Liver (tissue), 9 donors: ENCODE measurements around the gene MAPK1. TPM values are rescaled to one million over a fixed set of nuclear protein-coding genes. Genes with fewer than 3 reads are reported as not detected.
"Not testable (repeated sequence)": the region's sequence is repeated elsewhere in the genome, so short reads cannot be mapped to it uniquely, and the experiment has no call there.

Experiments
- DNase-seq: peaks from one replicate; pipeline ENCODE4 v3.0.0-alpha.2; 2017; ENCODE audit warnings: low spot score
- H3K27ac ChIP-seq, 2 donors: one replicate each; pipeline ENCODE4 v1.7.0; 2013; ENCODE audit warnings: inconsistent platforms in 2 of 2, low read length in 2 of 2, control low read depth in 1 of 2, low read depth in 1 of 2, mild to moderate bottlenecking in 1 of 2
- H3K27me3 ChIP-seq, 4 donors: one replicate each; pipeline versions ENCODE4 v1.6.1 to v1.7.0; 2013; ENCODE audit warnings: low read length in 3 of 4, inconsistent platforms in 1 of 4, mild to moderate bottlenecking in 1 of 4, moderate library complexity in 1 of 4; ENCODE audit not compliant: control insufficient read depth in 4 of 4, insufficient read depth in 4 of 4
- H3K36me3 ChIP-seq, 4 donors: one replicate each; pipeline versions ENCODE4 v1.6.1 to v1.7.0; 2013; ENCODE audit warnings: low read length in 3 of 4, mild to moderate bottlenecking in 3 of 4, low read depth in 1 of 4, moderate library complexity in 1 of 4; ENCODE audit not compliant: control insufficient read depth in 4 of 4, insufficient read depth in 3 of 4
- H3K4me1 ChIP-seq, 4 donors: one replicate each; pipeline versions ENCODE4 v1.6.1 to v1.7.0; 2013; ENCODE audit warnings: low read length in 3 of 4, mild to moderate bottlenecking in 3 of 4, moderate library complexity in 1 of 4; ENCODE audit not compliant: control insufficient read depth in 4 of 4, insufficient read depth in 4 of 4
- H3K4me3 ChIP-seq, 3 donors: one replicate each; pipeline versions ENCODE4 v1.6.1 to v1.7.0; 2013; ENCODE audit warnings: low read length in 3 of 3, control low read depth in 1 of 3, low read depth in 1 of 3, mild to moderate bottlenecking in 1 of 3
- H3K9ac ChIP-seq, 2 donors: one replicate each; pipeline ENCODE4 v1.7.0; 2013; ENCODE audit warnings: low read length in 2 of 2, mild to moderate bottlenecking in 2 of 2, moderate library complexity in 2 of 2, control low read depth in 1 of 2, low read depth in 1 of 2
- H3K9me3 ChIP-seq, 4 donors: one replicate each; pipeline versions ENCODE4 v1.6.1 to v1.7.0; 2013; ENCODE audit warnings: low read length in 3 of 4; ENCODE audit not compliant: control insufficient read depth in 4 of 4
- FOXA1 ChIP-seq: IDR thresholded peaks from 2 replicates; pipeline ENCODE4 v1.6.1; 2016; ENCODE audit warnings: antibody characterized with exemption
- FOXA2 ChIP-seq: IDR thresholded peaks from 2 replicates; pipeline ENCODE4 v1.6.1; 2016; ENCODE audit warnings: antibody characterized with exemption
- GABPA ChIP-seq, 2 donors: IDR thresholded peaks in 1 of 2; conservative IDR thresholded peaks in 1 of 2; 2 replicates each; pipeline ENCODE4 v1.6.1; 2016; ENCODE audit warnings: antibody characterized with exemption in 2 of 2, mild to moderate bottlenecking in 1 of 2, moderate library complexity in 1 of 2
- HNF4G ChIP-seq: IDR thresholded peaks from 2 replicates; pipeline ENCODE4 v1.6.1; 2016; ENCODE audit warnings: antibody characterized with exemption
- NR2F2 ChIP-seq: IDR thresholded peaks from 2 replicates; pipeline ENCODE4 v1.6.1; 2016; ENCODE audit warnings: antibody characterized with exemption
- RXRA ChIP-seq, 2 donors: IDR thresholded peaks; 2 replicates each; pipeline ENCODE4 v1.6.1; 2017 to 2018; ENCODE audit warnings: antibody characterized with exemption in 2 of 2, mild to moderate bottlenecking in 1 of 2
- TAF1 ChIP-seq: conservative IDR thresholded peaks from 2 replicates; pipeline ENCODE4 v1.6.1; 2016; ENCODE audit warnings: antibody characterized with exemption, mild to moderate bottlenecking
- YY1 ChIP-seq: IDR thresholded peaks from 2 replicates; pipeline ENCODE4 v1.6.1; 2016; ENCODE audit warnings: antibody characterized with exemption, mild to moderate bottlenecking
- WGBS: extraction: QIAGEN DNeasy Blood & Tissue Kit; methylation state at CpG from one replicate; pipeline ENCODE4 v1.1.7; 2013; 5-methylcytosine and 5-hydroxymethylcytosine counted together
- polyA plus RNA-seq, 2 donors: library from polyadenylated mRNA; stranded (reverse) in 1 of 2; unstranded in 1 of 2; fragments of 200-250 nt in 1 of 2; fragments of >200 nt in 1 of 2; fragmentation: Nextera tagmentation in 1 of 2; extraction: Ambion mirVana in 1 of 2; gene quantifications; one replicate each; pipeline versions ENCODE4 v1.2.1 to v1.2.3, GENCODE V29; 2013 to 2015
- total RNA-seq, 2 donors: library from RNA; depleted of rRNA; stranded (reverse); fragments of >200 nt; gene quantifications; one replicate each; pipeline ENCODE4 v1.2.3, GENCODE V29; 2014
- TF ChIP-seq, protein P1 (sequence below): IDR thresholded peaks from 2 replicates; pipeline ENCODE4 v1.6.1; 2016; ENCODE audit warnings: antibody characterized with exemption
- TF ChIP-seq, protein P2 (sequence below): IDR thresholded peaks from 2 replicates; pipeline ENCODE4 v1.6.1; 2016; ENCODE audit warnings: antibody characterized with exemption, mild to moderate bottlenecking
- donor health status: healthy.
- donor health status: healthy.
- donor health status: healthy.
- donor health status: healthy.
- donor health status: healthy.

The MAPK1 gene
- total and polyA plus RNA-seq, 4 donors: 8.3 to 31.8 (median 22.8) TPM

DNA sequence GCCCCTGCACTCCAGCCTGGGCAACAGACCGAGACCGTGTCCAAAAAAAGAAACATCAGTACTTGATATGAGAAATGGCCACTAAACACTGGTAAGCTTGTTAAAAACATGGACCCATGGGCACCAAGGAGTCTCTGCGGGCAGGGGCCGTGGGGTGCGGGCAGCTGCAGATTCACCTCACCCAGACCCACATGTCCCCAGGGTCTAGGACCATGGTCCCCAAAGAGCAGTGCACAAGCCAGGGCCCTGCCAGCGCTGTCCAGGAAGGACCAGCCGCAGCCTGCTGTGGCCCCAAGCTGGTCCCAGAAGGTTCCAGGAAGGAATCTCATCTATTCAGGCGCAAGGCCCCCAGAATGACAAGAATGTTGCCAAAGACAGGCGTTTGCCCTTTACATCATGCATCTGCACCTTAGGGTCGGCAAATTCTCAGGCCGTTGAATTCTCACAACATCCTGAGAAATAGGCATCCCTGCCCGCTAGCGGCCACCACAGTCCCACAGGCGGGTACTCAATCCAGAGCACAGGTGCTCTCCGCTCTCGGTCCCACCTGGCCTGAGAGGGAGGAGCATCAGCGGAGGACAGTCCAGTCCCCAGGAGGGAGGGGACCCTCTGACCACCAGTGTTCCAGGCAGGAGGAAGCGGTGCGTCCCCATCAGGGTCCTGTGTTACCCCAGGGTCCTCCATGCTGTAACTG lies 141.3 kb downstream of the MAPK1 start:
- Histone ChIP-seq H3K4me1 (no peaks in the 10 kb centered on the region), H3K9ac (no peak overlapping the region), H3K36me3 (no peaks in the 10 kb centered on the region), H3K27me3 (no peaks in the 10 kb centered on the region), H3K4me3 (no peak overlapping the region), H3K27ac (no peak overlapping the region), H3K9me3 (no peaks in the 10 kb centered on the region)
- 95% methylated on average over 19 of the region's 19 CpGs for WGBS
- TF ChIP-seq RXRA (IDR thresholded peaks at IDR 0.05) (no peak), TAF1 (no peak), YY1 (no peak), GABPA (IDR thresholded peaks at IDR 0.05 in 1 of 2, conservative IDR thresholded peaks at IDR 0.05 in 1 of 2) (no peak), FOXA1 (no peak), NR2F2 (no peak), FOXA2 (no peak), HNF4G (no peak)
- TF ChIP-seq, protein P1, sequence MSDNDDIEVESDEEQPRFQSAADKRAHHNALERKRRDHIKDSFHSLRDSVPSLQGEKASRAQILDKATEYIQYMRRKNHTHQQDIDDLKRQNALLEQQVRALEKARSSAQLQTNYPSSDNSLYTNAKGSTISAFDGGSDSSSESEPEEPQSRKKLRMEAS: no peak
- TF ChIP-seq, protein P2, sequence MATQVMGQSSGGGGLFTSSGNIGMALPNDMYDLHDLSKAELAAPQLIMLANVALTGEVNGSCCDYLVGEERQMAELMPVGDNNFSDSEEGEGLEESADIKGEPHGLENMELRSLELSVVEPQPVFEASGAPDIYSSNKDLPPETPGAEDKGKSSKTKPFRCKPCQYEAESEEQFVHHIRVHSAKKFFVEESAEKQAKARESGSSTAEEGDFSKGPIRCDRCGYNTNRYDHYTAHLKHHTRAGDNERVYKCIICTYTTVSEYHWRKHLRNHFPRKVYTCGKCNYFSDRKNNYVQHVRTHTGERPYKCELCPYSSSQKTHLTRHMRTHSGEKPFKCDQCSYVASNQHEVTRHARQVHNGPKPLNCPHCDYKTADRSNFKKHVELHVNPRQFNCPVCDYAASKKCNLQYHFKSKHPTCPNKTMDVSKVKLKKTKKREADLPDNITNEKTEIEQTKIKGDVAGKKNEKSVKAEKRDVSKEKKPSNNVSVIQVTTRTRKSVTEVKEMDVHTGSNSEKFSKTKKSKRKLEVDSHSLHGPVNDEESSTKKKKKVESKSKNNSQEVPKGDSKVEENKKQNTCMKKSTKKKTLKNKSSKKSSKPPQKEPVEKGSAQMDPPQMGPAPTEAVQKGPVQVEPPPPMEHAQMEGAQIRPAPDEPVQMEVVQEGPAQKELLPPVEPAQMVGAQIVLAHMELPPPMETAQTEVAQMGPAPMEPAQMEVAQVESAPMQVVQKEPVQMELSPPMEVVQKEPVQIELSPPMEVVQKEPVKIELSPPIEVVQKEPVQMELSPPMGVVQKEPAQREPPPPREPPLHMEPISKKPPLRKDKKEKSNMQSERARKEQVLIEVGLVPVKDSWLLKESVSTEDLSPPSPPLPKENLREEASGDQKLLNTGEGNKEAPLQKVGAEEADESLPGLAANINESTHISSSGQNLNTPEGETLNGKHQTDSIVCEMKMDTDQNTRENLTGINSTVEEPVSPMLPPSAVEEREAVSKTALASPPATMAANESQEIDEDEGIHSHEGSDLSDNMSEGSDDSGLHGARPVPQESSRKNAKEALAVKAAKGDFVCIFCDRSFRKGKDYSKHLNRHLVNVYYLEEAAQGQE: no peak
- DNase-seq: no peak

DNA sequence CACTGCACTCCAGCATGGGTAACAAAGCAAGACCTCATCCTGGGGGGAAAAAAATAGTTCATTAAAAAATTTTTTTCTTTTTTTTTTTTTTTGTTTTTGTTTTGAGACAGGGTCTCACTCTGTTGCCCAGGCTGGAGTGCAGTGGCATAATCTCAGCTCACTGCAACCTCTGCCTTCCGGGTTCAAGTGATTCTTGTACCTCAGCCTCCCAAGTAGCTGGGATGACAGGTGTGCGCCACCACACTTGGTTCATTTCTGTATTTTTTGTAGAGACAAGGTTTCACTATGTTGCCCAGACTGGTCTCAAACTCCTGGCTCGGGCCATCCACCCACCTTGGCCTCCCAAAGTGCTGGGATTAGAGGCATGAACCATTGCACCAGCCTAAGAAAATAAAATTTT lies 142.9 kb downstream of the MAPK1 start:
- H3K9ac ChIP-seq, DNase-seq, H3K27ac ChIP-seq, H3K4me1 ChIP-seq, H3K27me3 ChIP-seq, H3K4me3 ChIP-seq, H3K9me3 ChIP-seq, H3K36me3 ChIP-seq: not testable (repeated sequence)
- 96% methylated on average over 3 of the region's 3 CpGs for WGBS

DNA sequence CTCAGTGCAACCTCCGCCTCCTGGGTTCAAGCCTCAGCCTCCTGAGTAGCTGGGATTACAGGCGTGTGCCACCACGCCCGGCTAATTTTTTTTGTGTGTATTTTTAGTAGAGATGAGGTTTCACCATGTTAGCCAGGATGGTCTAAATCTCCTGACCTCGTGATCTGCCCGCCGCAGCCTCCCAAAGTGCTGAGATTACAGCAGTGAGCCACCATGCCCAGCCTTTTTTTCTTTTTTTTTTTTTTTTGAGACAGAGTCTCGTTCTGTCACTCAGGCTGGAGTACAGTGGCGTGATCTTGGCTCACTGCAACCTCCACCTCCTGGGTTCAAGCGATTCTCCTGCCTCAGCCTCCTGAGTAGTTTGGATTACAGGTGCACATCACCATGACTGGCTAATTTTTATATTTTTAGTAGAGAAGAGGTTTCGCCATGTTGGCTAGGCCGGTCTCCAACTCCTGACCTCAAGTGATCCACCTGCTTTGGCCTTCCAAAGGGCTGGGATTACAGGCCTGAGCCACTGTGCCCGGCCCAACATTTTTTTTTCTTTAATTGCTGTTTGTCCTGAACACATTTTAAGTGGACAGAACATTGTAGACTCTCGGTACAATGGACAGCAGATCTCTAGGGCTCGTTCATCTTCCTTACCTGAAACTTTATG lies 146.1 kb downstream of the MAPK1 start:
- H3K4me3 ChIP-seq, DNase-seq, H3K9ac ChIP-seq, H3K27ac ChIP-seq, H3K36me3 ChIP-seq, H3K9me3 ChIP-seq, H3K27me3 ChIP-seq, H3K4me1 ChIP-seq: not testable (repeated sequence)
- 96% methylated on average over 15 of the region's 15 CpGs for WGBS

DNA sequence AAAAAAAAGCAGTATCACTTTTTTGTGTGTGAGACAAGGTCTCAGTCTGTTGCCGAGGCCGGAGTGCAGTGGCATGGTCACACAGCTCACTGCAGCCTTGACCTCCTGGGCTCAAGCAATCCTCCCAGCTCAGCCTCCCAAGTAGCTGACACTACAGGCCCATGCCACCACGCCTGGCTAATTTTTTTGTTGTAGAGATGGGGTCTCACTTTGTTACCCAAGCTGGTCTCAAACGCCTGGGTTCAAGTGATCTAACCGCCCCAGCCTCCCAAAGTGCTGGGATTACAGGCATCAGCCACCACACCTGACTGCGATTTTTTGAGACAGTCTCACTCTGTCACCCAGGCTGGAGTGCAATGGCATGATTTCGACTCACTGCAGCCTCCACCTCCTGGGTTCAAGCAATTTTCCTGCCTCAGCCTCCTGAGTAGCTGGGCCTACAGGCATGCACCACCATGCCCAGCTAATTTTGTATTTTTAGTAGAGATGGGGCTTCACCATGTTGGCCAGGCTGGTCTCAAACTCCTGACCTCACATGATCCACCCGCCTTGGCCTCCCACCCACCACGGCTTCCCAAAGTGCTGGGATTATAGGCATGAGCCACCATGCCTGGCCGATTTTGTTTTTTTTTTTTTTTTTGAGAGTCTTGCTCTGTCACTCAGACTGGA lies 147.1 kb downstream of the MAPK1 start:
- H3K27me3 ChIP-seq, H3K4me1 ChIP-seq, H3K27ac ChIP-seq, H3K9me3 ChIP-seq, H3K36me3 ChIP-seq, H3K9ac ChIP-seq, H3K4me3 ChIP-seq, DNase-seq: not testable (repeated sequence)
- 95% methylated on average over 10 of the region's 10 CpGs for WGBS
